A549 (cell line): ENCODE measurements around the gene TMEM179. TPM values are rescaled to one million over a fixed set of nuclear protein-coding genes. Genes with fewer than 3 reads are reported as not detected.

ENCODE experiments used
- ATAC-seq, 2 experiments: fragments of 200-7000 bp in 1 of 2; fragments of >200 bp in 1 of 2; cut with Nextera tagmentation in 1 of 2; cut with Tn5 transposase in 1 of 2; 3 replicates each; pipeline versions ENCODE4 v1.8.0 to v1.9.1; 2018 to 2020; ENCODE audit warnings: mild to moderate bottlenecking in 1 of 2, moderate library complexity in 1 of 2
- CTCF ChIA-PET: fragments of 300-600 bp; sonication (Branson Sonifier 250); formaldehyde crosslinking; extraction: SDS; loops from one replicate; lab custom pipeline; 2021; ENCODE audit warnings: antibody characterized with exemption, inconsistent platforms; lab: Yijun Ruan, JAX
- POLR2A ChIA-PET: fragments of 350-600 bp; formaldehyde crosslinking; extraction: SDS; loops from one replicate; lab custom pipeline; 2021; ENCODE audit warnings: antibody characterized with exemption, inconsistent platforms; lab: Yijun Ruan, JAX
- DNase-seq, 2 experiments: peaks; one replicate each; pipeline versions ENCODE4 v3.0.0 to v3.0.0-alpha.2; 2011 to 2016; ENCODE audit warnings: low read depth in 1 of 2, low spot score in 1 of 2
- FAIRE-seq: peaks from 2 replicates; lab custom pipeline; 2011; peaks lifted over from hg19 to GRCh38; lab: Jason Lieb, UNC
- H3K27ac ChIP-seq, 2 experiments: fragments of >200 bp; sonication (Bioruptor Twin); formaldehyde crosslinking; 3 replicates each; pipeline ENCODE4 v1.5.1; 2016 to 2017
- H3K4me1 ChIP-seq: fragments of >200 bp; sonication (Bioruptor Twin); formaldehyde crosslinking; 3 replicates; pipeline ENCODE4 v1.6.1; 2016
- H3K4me2 ChIP-seq: fragments of >200 bp; sonication (Bioruptor Twin); formaldehyde crosslinking; 3 replicates; pipeline ENCODE4 v1.6.1; 2016
- H3K4me3 ChIP-seq: fragments of >200 bp; sonication (Bioruptor Twin); formaldehyde crosslinking; 3 replicates; pipeline ENCODE4 v1.5.1; 2016
- H3K9me3 ChIP-seq: fragments of >200 bp; sonication (Bioruptor Twin); formaldehyde crosslinking; 3 replicates; pipeline ENCODE4 v1.6.1; 2016
- ATOH8 ChIP-seq: fragments of 250-450 bp; sonication (Bioruptor Pico); IDR thresholded peaks from 2 replicates; pipeline ENCODE4 v1.5.0; 2020; ENCODE audit warnings: low read depth, mild to moderate bottlenecking, moderate library complexity
- CHD2 ChIP-seq: fragments of 150-350 bp; IDR thresholded peaks from 2 replicates; pipeline ENCODE4 v1.6.1; 2014; ENCODE audit warnings: low read length; ENCODE audit not compliant: partially characterized antibody
- CHD4 ChIP-seq: fragments of 200-600 bp; sonication (generic); IDR thresholded peaks from 2 replicates; pipeline ENCODE4 v1.6.1; 2016; ENCODE audit warnings: antibody characterized with exemption, mild to moderate bottlenecking, borderline replicate concordance
- CTCF ChIP-seq: fragments of >200 bp; sonication (Bioruptor Twin); formaldehyde crosslinking; IDR thresholded peaks from 3 replicates; pipeline ENCODE4 v1.5.1; 2016
- EHF ChIP-seq: fragments of 250-450 bp; sonication (Bioruptor Pico); IDR thresholded peaks from 2 replicates; pipeline ENCODE4 v1.5.0; 2020; ENCODE audit warnings: mild to moderate bottlenecking
- EP300 ChIP-seq, 2 experiments: fragments of >200 bp; sonication (Bioruptor Twin); formaldehyde crosslinking; IDR thresholded peaks; 2 replicates in 1 of 2; 3 replicates in 1 of 2; pipeline ENCODE4 v1.6.1; 2016 to 2017
- FOSB ChIP-seq: fragments of 250-450 bp; sonication (Bioruptor Pico); IDR thresholded peaks from 2 replicates; pipeline ENCODE4 v1.5.0; 2020; ENCODE audit warnings: mild to moderate bottlenecking, moderate library complexity
- FOXS1 ChIP-seq: fragments of 250-450 bp; sonication (Bioruptor Pico); IDR thresholded peaks from 2 replicates; pipeline ENCODE4 v1.5.0; 2020; ENCODE audit warnings: mild to moderate bottlenecking, moderate library complexity
- HDAC2 ChIP-seq: fragments of 200-600 bp; sonication (generic); IDR thresholded peaks from 2 replicates; pipeline ENCODE4 v1.6.1; 2016
- HOXB5 ChIP-seq: fragments of 250-450 bp; sonication (Bioruptor Pico); IDR thresholded peaks from 2 replicates; pipeline ENCODE4 v1.5.0; 2020; ENCODE audit warnings: mild to moderate bottlenecking, moderate library complexity
- JUN ChIP-seq, 2 experiments: fragments of >200 bp; sonication (Bioruptor Twin); formaldehyde crosslinking; IDR thresholded peaks; 2 replicates in 1 of 2; 3 replicates in 1 of 2; pipeline ENCODE4 v1.6.1; 2016 to 2017
- KDM1A ChIP-seq: fragments of 200-600 bp; sonication (generic); IDR thresholded peaks from 2 replicates; pipeline ENCODE4 v1.6.1; 2016; ENCODE audit warnings: low read depth, mild to moderate bottlenecking
- KDM5A ChIP-seq: fragments of 200-600 bp; sonication (generic); IDR thresholded peaks from 2 replicates; pipeline ENCODE4 v1.6.1; 2016; ENCODE audit warnings: antibody characterized with exemption, mild to moderate bottlenecking
- MAX ChIP-seq: IDR thresholded peaks from 2 replicates; pipeline ENCODE4 v1.6.1; 2012
- MAZ ChIP-seq: fragments of 150-350 bp; IDR thresholded peaks from 2 replicates; pipeline ENCODE4 v1.6.1; 2014; ENCODE audit warnings: antibody characterized with exemption, low read depth, low read length, borderline replicate concordance
- NR3C1 ChIP-seq: fragments of >200 bp; sonication (Bioruptor Twin); formaldehyde crosslinking; IDR thresholded peaks from 3 replicates; pipeline ENCODE4 v1.6.1; 2017
- PHF8 ChIP-seq: fragments of 200-600 bp; sonication (generic); IDR thresholded peaks from 2 replicates; pipeline ENCODE4 v1.6.1; 2016; ENCODE audit warnings: low read depth, mild to moderate bottlenecking, antibody characterized with exemption, moderate library complexity, borderline replicate concordance
- POLR2AphosphoS2 ChIP-seq: conservative IDR thresholded peaks from 2 replicates; pipeline ENCODE4 v1.6.1; 2012; ENCODE audit warnings: low read length, improper control_type of control experiment, inconsistent platforms
- RARB ChIP-seq: fragments of 250-450 bp; sonication (Bioruptor Pico); IDR thresholded peaks from 2 replicates; pipeline ENCODE4 v1.8.0; 2021; ENCODE audit warnings: mild to moderate bottlenecking, moderate library complexity
- REST ChIP-seq: fragments of 200-600 bp; sonication (generic); IDR thresholded peaks from 2 replicates; pipeline ENCODE4 v1.6.1; 2016; ENCODE audit warnings: antibody characterized with exemption, mild to moderate bottlenecking, moderate library complexity
- RNF2 ChIP-seq: fragments of 200-600 bp; sonication (generic); IDR thresholded peaks from 2 replicates; pipeline ENCODE4 v1.6.1; 2016; ENCODE audit warnings: low read depth, mild to moderate bottlenecking, antibody characterized with exemption, moderate library complexity, borderline replicate concordance
- SREBF2 ChIP-seq: fragments of 450-650 bp; IDR thresholded peaks from 2 replicates; pipeline ENCODE4 v1.6.1; 2014; ENCODE audit warnings: mild to moderate bottlenecking, moderate library complexity
- TFCP2L1 ChIP-seq: fragments of 250-450 bp; sonication (Bioruptor Pico); IDR thresholded peaks from 2 replicates; pipeline ENCODE4 v1.5.0; 2021; ENCODE audit warnings: mild to moderate bottlenecking
- TP53 ChIP-seq: fragments of 250-450 bp; sonication (Bioruptor Pico); IDR thresholded peaks from 2 replicates; pipeline ENCODE4 v1.5.0; 2021; ENCODE audit warnings: mild to moderate bottlenecking, moderate library complexity
- USF2 ChIP-seq: fragments of 450-650 bp; IDR thresholded peaks from 2 replicates; pipeline ENCODE4 v1.6.1; 2014; ENCODE audit warnings: antibody characterized with exemption
- ZNF302 ChIP-seq: fragments of 250-450 bp; sonication (Bioruptor Pico); IDR thresholded peaks from 2 replicates; pipeline ENCODE4 v1.9.0; 2021; ENCODE audit warnings: inconsistent platforms, mild to moderate bottlenecking, moderate library complexity
- WGBS: methylation state at CpG from one replicate; pipeline ENCODE4 v1.1.6; 2017; ENCODE audit errors: missing lambda C conversion rate; 5-methylcytosine and 5-hydroxymethylcytosine counted together
- polyA plus RNA-seq, 4 experiments: library from polyadenylated mRNA; depleted of rRNA in 3 of 4; stranded (reverse); fragments of >200 nt; fragmentation: RNase III in 1 of 4; extraction: RNeasy Plus Mini Kit Qiagen cat#74134 plus additional on column Dnase treatment in 1 of 4; gene quantifications; 2 replicates in 3 of 4; 3 replicates in 1 of 4; pipeline ENCODE4 v1.2.3, GENCODE V29; 2011 to 2017
- TF ChIP-seq, protein P1 (sequence below): fragments of >200 bp; sonication (Bioruptor Twin); formaldehyde crosslinking; IDR thresholded peaks from 3 replicates; pipeline ENCODE4 v1.6.1; 2016

Gene TMEM179
- polyA plus RNA-seq, 2 of the 4 experiments (the other 2 are of a cell fraction), result 0.63 TPM; not detected in 1

GRCh38 chr14:104574536-104574935 lies 30.0 kb downstream of the TMEM179 start (continued):
- TF ChIP-seq REST (no peak), TP53 (CRISPR knock-in tag) (no peak), EP300 (IDR thresholded peaks at IDR 0.05) (no peak), MAZ (no peak), HOXB5 (CRISPR knock-in tag) (no peak), EHF (CRISPR knock-in tag) (no peak), RNF2 (no peak), ATOH8 (CRISPR knock-in tag) (no peak), PHF8 (no peak), KDM1A (no peak), CHD2 (no peak)

DNA sequence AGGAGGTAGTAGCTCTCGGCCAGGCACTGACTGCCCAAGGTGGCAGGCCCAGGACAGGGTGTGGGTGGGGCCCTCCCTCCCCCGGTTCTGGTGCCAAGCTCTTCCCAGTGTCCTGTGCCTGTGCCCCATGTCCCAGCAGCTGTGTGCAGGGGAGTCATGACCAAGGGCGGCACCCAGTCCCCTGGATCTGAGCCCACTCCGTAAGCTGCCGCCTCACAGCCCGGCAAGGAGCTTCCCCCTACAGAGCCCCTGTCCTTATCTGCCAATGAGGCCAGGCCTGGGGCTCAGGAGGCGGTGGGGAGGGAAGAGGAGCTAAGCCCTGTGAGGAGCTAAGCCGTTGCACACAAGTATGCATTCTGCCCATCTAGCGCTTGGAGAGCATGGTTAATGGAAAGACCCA lies 30.6 kb downstream of the TMEM179 start:
- no peaks in the 10 kb centered on the region for H3K9me3 ChIP-seq
- TF ChIP-seq SREBF2, result no peak
- no peak for TF ChIP-seq TFCP2L1 (CRISPR knock-in tag)
- no peak for TF ChIP-seq KDM1A
- TF ChIP-seq FOSB, result no peak
- no peak for TF ChIP-seq MAX
- TF ChIP-seq, protein P1, sequence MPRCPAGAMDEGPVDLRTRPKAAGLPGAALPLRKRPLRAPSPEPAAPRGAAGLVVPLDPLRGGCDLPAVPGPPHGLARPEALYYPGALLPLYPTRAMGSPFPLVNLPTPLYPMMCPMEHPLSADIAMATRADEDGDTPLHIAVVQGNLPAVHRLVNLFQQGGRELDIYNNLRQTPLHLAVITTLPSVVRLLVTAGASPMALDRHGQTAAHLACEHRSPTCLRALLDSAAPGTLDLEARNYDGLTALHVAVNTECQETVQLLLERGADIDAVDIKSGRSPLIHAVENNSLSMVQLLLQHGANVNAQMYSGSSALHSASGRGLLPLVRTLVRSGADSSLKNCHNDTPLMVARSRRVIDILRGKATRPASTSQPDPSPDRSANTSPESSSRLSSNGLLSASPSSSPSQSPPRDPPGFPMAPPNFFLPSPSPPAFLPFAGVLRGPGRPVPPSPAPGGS, result no peak
- TF ChIP-seq HDAC2, result no peak
- TF ChIP-seq CTCF, result no peak
- no peak for TF ChIP-seq EP300 (IDR thresholded peaks at IDR 0.05)
- no peak for TF ChIP-seq REST
- no peak for TF ChIP-seq JUN (IDR thresholded peaks at IDR 0.05)
- TF ChIP-seq FOXS1, result no peak
- no peak for TF ChIP-seq NR3C1
- TF ChIP-seq RARB (CRISPR knock-in tag), result no peak
- TF ChIP-seq CHD4, result no peak
- no peak for TF ChIP-seq KDM5A
- TF ChIP-seq ZNF302, result no peak
- no peak for TF ChIP-seq POLR2AphosphoS2
- TF ChIP-seq USF2, result no peak
- TF ChIP-seq, all 56 proteins: peak for 0
- POLR2A ChIA-PET, result no interaction called here
- ATAC-seq (no peak), DNase-seq (no peak), FAIRE-seq (no peak)
- Histone ChIP-seq H3K27ac (no peak overlapping the region), H3K4me2 (no peak overlapping the region), H3K4me3 (no peak overlapping the region), H3K4me1 (peaks cover 4% of the 10 kb centered on the region; the same call in 1 of the 3 replicates)
- CTCF ChIA-PET, result interaction anchor here (0.9 to 2.9 kb wide), 6 partner anchors 9 to 769 kb away, joined by 3 to 26 read pairs (median 4); no protein-coding TSS in a partner anchor
- 56% methylated on average over 7 of the region's 9 CpGs for WGBS
